ENCODE data around the gene AEN.

AEN gene

DNA sequence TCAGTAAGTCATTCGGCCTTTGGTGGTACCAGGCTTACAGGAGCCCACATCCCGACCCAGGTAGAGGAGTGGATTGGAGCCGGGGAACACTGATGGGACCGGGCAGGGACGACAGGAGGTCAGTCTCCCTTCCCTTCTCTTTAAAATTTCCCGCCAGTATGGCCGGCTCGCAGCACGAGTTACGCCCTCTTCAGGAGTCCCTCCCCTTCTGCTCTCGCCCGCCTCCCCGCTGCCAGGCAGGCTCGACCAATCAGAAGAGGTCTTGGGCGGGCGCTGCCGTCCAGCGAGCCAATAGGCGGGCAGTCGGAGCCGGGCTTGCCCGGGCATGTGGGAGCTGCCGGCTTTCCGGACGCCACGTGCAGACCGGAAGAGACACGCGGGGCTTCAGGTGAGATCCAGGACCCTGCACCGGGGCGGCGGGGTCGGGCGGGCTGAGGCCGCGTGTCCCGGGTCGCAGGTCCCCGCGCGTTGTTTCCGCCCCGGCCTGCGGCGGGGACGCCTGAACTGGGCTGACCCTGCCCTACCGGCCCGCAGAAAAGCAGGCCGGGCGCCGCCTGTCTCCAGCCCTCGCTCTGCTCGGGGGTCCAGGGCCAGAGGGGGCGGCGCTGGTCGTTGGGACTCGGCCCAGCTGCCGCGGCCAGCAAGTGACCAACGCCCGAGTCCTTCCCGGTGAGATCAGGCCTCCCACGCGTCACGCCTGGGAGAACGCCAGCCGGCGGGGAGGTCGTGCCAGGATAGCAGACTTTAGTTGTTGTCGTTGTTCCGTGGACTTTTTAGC is at the start of gene AEN:
AEN (plus strand) TSS at position 346 of the 778 bp plus-strand sequence. CDS start 4,870 bp downstream, outside the sequence.
- peak; percentile 98 for DNase-seq

DNA sequence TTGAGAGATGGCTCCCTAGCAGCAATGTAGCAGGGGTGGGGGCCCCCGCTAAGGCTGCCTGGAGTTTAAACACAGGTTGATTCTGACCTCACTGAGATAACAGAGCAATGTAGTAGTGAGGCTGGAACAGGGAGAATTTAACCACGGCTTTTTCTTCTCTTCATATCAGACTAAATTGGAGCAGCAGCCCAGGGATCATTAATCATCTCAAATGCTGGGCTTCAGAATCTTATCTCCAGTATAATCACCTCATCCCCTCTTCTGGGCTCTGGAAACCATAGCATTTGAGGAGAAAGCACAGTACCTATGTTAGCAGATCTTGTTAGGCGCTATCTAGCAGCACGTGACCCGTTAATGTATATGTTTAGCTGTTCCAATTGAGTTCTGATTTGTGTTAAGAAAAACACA is 49.3 kb upstream of the AEN start:
- DNase-seq, result peak; percentile 45

GRCh38 chr15:88574077-88574476 is 47.1 kb upstream of the AEN start:
- DNase-seq, result no peak

- DNase-seq, result no peak
These were observed 46.5 kb upstream of the AEN start for GRCh38 chr15:88574655-88575054.

GRCh38 chr15:88579322-88579721 is 41.8 kb upstream of the AEN start:
- no peak for DNase-seq

GRCh38 chr15:88580532-88580931 is 40.6 kb upstream of the AEN start:
- DNase-seq, result no peak

DNA sequence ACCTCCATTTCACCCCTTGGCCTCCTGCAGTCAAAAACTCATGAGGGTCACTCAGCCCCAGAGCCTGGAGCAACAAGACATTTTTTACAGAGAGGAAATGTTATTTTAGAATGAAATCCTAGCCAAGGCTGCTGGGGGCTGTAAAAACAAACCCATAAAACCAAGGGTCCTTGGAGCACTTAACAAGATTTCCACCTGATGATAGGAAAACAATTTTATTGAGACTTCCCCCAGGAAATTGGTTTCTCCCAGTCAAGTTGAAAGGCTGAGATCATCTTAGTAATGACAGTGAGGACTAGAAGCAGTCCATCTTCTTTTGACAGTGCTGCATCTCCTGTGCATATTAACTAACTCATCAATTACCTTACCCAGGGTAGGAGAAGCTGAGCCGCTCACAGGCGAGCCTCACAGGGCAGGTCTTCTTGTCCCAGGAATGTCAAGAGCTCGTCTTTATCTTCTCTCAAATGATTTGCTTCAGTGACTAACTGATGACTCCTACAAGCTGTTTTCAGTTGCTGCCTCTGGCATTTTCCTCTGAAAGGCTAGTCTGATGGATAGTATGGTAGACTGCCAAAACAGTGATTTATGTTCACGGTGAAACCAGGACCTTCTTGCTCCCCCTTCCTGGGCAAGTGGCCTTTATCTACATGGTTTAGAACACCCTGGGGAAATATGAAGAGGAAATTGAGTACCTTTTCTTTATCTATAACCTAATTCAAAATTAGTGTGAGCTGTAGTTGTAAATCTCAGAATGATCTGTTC is 34.6 kb upstream of the AEN start:
- peak; percentile 99 for DNase-seq

GRCh38 chr15:88590759-88591158 is 30.4 kb upstream of the AEN start:
- no peak for DNase-seq

DNA sequence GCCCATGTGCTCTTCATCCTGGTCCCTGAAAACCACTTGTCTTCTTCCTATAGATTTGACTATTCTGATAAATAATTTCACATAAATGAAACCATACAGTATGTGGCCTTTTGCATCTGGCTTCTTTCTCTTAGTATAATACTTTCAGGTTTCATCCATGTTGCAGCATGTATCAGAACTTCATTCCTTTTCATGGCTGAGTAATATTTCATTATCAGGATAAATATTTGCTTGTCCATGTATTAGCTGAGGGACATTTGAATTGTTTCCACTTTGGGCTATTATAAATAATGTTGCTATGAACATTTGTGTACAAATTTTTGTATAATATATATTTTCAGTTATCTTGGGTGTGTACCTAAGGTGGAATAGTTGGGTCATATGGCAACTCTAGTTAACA is 29.8 kb upstream of the AEN start:
- no peak for DNase-seq

GRCh38 chr15:88603885-88604284 is 17.3 kb upstream of the AEN start:
- DNase-seq, result no peak

DNA sequence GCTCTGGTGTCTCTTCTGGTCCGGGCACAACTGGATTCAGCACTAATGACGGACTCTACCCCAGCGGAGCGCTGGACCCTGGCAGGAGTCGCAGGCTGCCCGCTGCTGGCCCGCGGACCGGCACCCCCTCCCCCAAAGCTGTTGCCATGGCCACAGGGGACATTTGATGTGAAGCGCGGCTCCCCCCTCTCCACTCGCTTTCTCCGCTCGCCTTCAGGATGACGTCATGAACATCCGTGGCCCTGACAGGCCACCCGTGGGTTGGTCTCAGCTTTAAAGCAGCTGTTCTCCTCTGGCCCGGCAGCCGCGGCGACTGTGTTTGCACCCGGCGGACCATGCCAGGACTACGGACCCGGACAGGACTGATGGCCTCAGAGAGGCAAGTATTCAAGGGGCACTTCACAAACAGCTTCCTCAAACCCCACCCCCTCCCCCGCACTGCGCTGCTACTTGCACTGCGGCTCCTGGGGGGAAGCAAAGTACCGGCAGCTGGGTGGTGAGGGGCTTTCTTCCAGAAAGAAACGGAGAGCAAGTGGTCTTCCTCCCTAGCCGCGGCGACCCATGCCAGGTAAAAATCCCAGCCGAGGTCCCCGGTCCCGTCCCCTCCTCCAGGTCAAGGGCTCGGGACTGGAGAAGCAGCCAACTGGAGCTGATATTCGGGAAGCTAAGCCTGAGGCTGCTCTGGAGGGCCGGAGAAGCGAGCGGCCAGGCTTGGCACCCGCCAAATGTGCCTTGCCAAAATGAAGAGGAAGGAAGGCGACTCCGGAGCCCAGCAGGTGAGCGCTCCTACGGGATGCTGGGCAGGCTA is 16.6 kb upstream of the AEN start:
- DNase-seq, result no peak

GRCh38 chr15:88605189-88606069 is 15.7 kb upstream of the AEN start:
- no peak for DNase-seq

- DNase-seq, result no peak
These were observed 14.9 kb upstream of the AEN start for GRCh38 chr15:88606070-88606794.

DNA sequence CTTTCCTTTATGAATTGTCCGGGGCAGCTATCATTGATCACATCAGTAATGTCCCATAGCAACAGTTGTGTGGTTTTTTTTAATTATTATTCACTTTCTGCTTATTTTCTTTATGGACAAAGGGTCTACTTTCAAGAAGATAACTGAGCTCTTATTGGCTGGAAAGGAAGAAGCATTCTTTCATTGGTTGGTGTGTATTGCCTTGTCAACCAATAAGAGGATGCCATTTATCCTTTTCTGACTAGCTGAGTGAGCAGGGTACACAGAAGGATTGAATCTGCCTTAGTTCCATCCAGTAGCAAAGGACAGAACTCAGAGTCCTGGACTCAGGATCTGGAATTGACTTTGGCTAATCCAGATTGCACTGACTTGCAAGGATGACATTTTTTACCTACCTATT is 13.2 kb upstream of the AEN start:
- DNase-seq, result no peak

DNA sequence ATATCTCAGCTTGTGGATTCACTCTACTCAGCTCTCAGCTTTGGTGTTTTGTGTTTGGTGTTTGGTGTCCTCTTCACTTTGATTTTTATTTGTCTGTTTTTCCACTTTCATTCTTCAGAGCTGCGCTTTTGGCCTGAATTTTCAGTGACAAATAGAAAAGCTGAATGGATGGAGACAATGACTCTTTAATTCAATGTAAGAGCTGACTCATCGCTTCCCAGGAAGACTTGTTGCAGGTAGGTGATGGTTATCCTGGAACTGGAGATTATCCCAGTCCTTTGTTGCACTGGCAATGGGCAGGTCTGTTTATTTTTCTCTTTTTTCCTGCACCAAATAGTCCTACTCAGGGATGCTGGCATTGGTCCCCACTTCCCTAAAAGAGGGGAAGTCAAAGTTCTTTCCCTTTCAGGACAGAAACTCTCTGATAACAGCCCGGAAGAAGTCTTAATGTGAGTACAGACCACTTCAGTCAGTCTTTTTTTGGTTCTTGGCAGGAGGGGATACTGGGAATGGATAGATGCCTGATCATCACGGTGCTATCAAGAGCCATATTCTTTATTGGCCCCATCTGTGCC is 12.4 kb upstream of the AEN start:
- no peak for DNase-seq

DNA sequence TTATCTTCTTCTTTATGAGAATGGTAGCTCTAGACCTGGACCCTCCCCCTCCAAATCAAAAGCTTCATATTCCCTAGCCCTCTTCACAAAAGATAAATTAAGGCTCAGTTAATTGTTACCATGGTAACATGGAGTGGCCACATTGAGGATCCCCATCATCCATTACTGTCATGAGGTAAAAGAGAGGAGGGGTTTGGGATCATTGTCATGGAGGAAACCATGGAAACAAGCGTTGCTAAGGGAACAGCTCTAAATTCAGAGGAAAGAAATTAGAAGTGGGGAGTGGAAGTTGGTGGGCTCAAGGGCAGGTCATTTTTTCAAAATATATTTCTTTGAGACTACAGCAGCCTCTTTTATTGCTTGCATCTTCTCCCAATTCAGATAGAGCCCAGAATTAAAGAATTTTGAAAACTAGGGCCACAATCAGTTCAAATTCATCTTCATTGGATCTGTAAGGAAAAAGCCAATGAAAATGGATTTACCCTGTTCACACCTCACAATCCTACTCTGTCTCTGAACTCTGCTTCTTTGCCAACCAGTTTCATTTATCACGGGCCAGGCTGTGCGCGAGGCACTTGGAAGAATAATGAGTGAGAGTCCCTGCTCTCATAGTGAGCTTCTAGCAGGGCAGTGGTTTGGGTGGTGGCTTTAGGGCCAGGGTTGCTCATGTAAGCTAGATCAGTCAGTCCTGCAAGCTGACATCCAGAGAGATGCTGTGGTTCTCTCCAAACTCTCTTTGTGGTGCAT is 11.6 kb upstream of the AEN start:
- no peak for DNase-seq

DNA sequence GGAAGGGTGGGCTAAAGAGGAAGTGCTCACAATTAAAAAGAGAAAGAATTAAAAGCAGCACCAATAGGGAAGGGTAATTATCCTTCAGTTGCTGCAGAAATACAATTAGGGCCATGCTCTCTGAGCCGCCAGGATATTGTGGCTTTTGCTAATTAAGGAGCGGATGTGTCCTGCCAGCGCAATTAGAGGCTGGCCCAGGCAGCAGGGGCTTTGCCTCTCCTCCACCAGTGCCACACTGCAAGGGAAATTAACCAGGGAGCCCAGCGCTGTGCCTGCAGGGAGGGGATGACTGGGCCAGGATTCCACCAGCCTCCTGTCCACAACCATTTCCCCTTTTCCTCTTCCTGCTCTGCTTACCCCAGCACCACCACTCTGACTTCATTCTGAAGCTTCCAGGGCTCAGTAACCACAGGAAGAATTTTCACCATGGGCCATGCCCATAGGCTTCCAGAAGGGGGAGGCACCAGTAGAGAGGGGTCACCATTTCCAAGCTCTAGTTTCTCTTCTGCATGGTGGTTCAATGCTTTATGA is 10.4 kb upstream of the AEN start:
- peak; percentile 53 for DNase-seq

DNA sequence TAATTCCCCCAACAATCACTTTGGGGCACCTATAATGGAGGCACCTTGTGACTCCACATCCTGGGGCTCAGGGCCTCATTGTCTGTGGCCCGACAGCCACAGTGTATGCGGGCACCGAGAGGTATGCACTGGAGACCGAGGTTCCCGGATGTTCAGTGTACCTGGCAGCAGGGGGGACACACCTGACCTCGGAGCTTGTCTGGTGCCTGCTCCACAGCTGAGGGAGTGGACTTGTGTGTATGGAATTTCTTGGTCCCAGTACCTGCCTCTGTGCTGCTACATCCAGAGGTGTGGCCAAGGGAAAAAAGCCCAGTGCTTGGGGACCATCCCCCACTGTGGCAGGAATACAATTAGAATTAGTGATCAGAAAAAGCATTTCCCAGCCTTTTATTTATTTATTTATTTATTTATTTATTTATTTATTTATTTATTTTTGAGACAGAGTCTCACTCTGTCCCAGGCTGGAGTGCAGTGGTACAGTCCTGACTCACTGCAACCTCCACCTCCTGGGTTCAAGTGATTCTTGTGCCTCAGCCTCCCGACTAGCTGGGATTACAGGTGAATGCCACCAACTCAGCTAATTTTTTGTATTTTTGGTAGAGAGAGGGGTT is 8.8 kb upstream of the AEN start:
- no peak for DNase-seq

DNA sequence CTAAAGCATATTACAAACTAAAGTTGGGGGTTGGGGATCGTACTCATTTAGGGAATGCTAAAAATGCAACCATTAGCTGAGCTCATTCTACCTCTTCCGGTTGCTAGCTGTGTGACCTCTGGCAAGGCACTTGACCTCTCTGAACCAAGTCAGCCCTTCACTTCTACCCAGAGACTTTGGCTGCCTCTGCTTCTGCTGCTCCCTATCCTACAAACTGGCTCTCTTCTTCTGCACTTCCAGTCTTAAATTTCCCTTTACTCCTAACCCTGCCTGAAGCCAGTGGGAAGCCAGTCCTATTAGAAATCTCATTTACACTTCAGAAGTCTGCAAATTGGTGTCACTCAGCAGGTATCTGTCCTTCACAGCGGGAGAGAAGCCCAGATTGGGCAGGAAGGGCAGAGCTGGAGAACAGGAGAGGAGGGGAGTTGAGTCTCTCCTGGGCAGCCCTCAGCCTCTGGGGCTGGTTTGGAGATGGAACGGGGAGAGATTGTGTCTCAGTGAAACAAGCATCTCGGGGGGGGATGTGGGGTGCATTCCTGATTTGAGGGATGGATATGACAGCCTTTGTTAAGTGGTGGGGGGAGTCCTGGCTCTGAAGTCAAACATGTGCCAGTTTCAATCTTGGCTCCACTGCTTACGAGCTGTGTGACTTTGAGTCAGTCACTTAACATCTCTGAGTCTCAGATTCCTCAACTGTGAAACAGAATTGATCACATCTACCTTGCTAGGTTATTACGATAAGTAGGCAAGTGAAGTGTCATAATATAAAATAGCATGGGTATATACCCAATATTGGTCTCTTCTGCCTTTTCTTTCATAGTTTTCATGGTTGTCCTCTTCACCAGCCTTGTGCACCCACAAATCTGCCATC is 7.8 kb upstream of the AEN start:
- DNase-seq, result peak; percentile 42
